Stimulated activated CD8-positive, alpha-beta memory T cell treated with anti-CD3 and anti-CD28 coated beads, Interleukin-7, amount 100 ng/mL, for 4 hours (primary cell): ENCODE measurements around the gene NUP58.
"Not testable (repeated sequence)": the region's sequence is repeated elsewhere in the genome, so short reads cannot be mapped to it uniquely, and the experiment has no call there.

Source experiments
- DNase-seq, 2 donors: peaks; one replicate each; pipeline ENCODE4 v3.0.0-alpha.2; 2020; ENCODE audit warnings: low read depth in 2 of 2

The NUP58 gene

DNA sequence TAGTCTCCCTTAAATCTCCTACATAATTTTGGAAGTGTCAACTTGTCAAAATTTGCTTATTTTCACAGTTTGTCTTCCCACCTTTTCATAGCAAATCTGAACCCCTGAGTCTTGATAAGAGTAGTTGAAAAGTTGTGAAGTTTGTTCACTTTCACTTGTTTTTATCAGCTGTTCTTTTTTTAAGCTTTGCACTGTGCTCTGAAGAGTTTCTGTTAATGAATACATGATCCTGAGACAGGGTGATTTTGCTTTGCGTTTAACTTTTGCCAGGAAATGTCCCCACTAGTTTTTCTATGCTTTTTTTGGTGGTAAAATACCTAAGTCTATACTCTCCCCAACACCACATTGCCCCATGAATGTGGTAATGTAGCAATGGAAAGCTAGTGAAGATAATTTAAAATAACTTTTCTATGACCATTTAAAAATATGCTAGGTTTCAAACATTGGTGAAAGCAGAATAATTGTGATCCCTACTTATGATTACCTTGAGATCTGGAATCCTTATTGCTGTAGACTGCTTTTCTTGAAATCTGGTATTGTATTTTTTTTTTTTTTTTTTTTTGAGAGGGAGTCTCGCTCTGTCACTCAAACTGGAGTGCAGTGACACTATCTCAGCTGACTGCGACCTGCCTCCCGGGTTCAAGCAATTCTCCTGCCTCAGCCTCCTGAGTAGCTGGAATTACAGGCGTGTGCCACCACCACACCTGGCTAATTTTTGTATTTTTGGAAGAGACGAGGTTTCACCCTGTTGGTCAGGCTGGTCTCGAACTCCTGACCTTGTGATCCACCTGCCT lies 5.4 kb downstream of the NUP58 start:
- no peak for DNase-seq

DNA sequence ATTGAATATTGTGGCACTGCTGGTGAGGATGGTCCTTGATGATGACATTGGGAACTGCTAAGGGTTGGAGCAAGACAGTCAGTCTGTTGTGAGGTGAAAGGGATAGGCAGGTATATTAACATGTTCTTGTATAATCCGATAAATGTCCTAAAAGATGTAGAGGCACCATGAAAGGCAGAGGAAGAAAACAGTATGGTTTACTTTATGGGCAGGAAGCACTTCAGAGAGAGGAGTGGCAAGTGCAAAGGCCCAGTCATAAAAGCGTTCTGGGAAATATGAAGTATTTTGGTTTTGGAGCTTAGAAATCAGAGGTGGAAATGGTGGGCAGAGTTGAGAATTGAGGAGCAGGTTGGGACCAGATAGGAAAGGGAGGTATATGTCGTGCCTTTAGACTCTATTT lies 9.5 kb downstream of the NUP58 start:
- no peak for DNase-seq

DNA sequence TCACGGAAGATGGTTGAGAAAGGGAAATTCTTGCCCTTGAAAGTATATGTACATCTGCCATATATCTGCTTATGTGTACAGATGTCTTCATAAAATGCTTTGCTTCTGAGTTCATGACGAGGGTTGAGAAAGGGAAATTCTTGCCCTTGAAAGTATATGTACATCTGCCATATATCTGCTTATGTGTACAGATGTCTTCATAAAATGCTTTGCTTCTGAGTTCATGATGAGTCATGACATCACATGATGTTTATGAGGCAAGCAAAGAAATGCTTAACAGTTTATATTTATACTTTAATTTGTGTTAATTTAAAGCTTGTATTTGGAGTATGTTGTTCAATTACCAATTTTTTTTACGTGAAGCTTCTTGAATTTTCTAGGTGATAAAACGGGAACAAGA lies 17.5 kb downstream of the NUP58 start:
- not testable (repeated sequence) for DNase-seq

DNA sequence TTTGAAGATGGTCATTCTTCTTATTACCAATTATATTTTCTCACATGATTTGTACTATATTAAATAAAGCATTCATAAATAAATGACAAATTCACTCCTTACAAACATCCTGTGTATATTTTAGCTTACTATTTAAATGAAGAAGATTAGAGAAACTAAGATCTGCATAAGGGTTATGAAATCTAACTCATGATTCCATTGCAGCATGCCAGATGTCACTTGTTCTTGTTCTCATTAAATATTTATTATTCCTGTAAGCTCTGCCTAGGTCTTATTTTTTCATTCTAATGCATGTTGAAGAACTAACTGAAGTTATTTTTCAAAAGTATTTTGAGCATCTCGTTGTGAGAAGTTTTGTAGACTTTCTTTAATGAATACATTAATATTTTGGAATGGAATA lies 18.3 kb downstream of the NUP58 start:
- DNase-seq: no peak

DNA sequence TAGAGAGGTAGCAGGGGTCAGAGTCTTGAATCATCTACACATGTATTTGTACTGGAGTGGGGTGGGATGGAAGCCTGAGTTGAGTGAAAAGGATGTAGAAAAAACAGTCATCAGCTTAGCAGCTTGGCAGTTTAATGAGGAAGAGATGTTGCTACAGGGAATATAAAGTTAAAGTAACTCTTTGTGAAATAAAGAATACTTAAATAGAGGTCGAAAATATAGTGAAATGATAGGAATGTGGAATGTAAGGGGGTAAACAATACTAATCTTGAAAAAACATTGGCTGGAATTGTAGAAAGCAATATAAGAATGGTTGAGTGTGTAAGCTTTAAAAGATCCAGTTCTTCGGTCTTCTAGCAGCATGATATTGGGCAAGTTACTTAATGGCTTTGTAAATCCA lies 22.7 kb downstream of the NUP58 start:
- DNase-seq: no peak

DNA sequence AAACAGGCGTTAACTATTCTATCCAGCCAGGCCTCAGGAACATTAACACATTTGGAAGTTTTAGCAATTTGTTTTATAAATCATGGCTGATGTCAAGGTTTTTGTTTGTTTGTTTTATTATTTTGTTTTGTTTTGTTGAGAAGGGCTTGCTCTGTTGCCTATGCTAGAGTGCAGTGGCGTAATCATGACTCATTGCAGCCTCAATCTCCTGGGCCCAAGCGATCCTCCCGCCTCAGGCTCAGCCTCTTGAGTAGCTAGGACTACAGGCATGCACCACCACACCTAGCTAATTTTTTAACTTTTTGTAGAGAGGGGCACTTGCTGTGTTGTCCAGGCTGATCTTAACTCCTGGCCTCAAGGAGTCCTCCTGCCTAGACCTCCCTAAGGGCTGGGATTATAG lies 28.3 kb downstream of the NUP58 start:
- DNase-seq: no peak

DNA sequence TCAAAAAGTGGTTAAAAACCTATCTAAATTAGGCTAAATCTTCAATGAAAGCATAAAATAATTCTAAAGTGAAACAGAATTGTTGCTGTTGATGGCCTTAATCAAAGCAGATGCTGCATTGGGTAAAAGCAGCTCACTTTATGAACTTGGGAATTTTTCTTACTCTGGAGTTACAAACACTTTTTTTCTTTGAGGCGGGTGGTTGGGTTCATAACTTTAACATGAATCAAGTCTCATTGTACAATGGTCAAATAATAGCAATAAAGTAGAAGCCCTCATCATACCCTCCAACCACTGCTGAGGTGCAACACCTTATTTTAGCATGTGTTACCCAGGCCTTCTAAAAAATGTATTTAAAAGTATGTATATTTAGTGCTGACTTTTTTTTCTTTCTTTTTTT lies 29.1 kb downstream of the NUP58 start:
- no peak for DNase-seq

DNA sequence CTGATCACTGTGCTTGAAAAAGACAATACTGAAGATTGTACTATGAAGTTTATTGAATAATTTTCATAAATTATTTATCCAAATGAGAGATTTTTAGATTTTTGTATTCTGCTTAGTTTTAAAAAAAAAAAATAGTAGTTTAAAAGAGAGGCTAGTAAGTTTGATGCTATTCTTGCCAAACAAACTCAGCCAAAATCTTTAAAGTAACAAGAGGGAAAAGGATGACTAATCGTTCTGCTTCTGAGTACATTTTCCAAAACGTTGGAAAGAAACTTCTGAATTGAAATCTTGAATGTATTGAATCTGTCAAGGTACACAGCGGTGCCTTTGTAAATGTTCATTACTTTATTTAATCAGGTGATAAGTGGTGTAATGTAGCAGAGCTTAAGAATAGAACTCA lies 34.4 kb downstream of the NUP58 start:
- DNase-seq: no peak

DNA sequence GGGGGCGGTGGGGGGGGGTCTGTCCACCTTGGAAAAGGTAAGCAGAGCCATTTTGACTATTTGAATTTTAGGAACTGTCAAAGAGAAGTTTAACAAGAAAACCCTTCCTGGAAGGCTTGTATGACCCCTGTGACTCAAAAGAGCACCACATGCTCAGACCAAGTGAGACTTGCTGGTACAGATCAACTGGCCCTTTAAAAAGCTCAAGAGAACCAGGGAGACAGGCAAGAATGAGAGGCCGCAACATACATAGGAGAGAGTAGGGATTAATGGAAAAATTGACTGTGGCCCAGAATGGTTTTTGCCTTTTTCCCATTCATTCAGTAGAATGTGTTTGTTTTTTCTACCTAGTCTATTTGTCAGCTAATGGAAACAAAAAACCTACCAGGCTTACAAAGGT lies 44.2 kb downstream of the NUP58 start:
- no peak for DNase-seq

DNA sequence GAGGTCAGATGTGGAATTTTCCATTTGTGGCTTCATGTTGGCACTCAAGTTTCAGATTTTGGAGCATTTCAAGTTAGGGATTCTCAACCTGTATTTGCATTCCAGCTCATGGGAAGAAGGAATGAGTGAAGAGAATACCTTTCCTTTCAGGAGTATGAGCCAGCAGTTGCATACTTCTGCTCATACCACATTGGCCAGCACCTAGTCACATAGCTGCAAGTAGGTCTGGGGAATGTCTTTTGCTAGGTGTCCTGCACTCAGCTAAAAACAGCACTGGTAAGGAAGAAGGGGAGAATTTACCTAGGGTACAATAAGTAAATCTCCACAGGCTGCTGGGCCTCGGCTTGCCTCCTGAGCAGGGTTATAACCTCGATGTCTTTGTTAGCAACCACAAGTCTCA lies 45.7 kb downstream of the NUP58 start:
- no peak for DNase-seq

DNA sequence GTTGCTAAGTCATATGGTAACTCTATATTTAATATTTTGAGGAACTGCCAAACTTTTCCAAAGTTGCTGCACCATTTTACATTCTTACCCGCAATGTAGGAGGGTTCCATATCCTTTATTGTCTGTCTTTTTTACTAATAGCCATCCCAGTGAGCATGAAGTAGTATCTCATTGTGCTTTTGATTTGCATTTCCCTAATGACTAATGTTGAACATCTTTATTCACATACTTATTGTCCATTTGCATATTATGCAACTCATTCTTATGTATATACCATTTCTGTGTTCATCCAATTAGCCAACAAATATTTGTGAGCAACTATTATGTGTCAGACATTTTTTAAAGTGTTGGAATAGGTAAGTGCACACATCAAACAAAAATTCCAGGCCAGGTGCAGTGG lies 50.0 kb downstream of the NUP58 start:
- no peak for DNase-seq

DNA sequence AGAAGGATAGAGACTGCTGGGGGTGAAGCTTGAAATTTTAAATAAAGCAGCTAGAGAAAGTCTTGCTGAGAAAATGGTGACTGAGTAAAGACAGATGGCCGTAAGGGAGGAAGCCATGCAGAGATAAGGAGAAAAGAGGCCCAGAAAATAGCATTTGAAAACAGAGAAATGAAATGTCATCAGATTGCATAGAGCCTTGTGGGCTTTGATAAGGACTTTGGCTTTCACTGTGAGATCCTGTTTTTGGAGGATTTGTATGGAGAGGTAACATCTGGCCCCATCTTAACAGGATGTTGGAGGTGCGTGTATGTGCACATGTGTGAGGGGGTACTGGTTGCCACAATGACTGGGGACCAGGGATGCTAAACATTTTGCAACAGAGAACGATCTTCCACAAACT lies 50.8 kb downstream of the NUP58 start:
- no peak for DNase-seq

DNA sequence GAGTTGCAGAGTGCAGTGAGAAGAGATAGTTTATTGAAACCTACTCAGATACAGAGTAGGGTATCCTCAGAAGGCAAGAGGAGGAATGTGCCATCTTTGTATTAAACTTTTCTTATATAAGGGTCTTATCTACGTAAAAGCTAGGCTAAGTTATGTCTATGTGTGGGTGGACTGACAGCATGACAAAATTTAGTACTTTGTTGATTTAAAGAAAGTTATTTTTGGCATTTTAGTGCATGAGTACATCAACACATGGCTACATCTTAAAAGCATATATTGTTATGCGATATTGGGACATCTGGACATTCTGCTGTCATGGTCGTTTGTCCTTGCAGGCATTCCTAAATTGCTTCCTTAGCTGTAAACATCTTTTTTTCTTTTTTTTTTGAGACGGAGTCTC lies 51.4 kb downstream of the NUP58 start:
- no peak for DNase-seq

DNA sequence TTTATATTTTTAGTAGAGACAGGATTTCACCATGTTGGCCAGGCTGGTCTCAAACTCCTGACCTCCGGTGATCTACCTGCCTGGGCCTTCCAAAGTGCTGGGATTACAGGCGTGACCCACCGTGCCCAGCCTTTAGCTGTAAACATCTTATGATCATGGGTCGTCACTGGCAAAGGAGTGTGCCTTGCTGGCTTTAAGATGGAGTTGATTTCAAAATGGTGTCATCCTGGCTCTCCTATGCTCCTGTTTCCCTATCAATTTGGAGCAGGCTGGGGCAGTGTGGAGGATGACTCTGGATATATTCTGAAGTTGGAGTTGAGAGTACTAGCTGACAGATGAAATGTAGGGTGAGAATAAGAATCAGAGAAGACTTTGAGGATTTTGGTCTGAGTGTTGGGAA lies 51.9 kb downstream of the NUP58 start:
- DNase-seq: no peak

DNA sequence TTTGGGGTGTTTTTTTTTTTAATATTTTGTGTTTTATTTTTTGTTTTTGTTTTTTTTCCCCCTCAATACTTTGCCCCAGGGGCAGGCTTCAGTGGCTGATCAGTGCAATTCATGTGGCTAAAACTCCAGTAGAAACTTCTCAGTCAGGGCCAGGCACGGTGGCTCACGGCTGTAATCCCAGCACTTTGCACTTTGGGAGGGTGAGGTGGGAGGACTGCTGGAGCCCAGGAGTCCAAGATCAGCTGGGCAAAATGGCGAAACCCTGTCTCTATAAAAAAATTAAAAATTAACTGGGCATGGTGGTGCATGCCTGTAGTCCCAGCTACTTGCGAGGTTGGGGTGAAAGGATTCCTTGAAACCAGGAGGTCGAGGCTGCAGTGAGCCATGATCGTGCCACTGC lies 53.0 kb downstream of the NUP58 start:
- no peak for DNase-seq

DNA sequence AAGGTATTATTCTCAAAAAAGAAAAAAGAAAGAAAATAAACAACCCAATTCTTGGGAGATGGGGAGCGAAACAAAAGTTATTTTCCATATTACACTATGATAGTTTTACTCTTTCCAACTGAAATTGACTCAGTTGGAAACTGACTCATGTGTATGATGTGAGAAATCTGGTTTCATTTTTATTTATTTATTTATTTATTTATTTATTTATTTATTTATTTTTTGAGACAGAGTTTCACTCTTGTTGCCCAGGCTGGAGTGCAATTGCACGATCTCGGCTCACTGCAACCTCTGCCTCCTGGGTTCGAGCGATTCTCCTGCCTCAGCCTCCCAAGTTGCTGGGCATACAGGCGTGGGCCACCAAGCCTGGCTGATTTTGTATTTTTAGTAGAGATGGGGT lies 59.0 kb downstream of the NUP58 start:
- not testable (repeated sequence) for DNase-seq

DNA sequence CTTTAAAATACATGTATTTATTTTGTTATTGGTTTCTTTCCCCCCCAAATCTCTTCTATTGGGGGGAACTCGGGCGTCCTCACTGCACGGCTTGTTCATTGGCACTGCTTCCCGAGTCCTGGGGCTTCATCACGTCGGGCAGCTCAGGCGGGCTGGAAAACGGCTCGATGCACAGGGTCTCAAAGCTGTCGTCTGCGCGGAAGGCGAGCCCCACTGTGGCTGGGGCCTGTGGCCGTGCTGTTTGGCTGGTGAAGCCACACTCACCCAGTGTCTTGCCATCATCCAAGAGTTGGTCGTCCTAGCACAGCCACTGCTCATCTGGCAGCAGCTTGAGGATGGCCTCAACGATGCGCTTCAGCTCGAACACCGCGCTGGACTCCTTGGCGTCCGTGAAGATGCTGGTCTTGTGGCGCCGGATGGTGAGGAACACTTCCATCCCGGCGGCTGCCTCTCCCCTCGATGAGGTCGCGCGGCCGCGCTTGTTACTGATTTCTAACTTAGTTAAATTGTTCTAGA lies 64.4 kb downstream of the NUP58 start:
- DNase-seq: no peak

DNA sequence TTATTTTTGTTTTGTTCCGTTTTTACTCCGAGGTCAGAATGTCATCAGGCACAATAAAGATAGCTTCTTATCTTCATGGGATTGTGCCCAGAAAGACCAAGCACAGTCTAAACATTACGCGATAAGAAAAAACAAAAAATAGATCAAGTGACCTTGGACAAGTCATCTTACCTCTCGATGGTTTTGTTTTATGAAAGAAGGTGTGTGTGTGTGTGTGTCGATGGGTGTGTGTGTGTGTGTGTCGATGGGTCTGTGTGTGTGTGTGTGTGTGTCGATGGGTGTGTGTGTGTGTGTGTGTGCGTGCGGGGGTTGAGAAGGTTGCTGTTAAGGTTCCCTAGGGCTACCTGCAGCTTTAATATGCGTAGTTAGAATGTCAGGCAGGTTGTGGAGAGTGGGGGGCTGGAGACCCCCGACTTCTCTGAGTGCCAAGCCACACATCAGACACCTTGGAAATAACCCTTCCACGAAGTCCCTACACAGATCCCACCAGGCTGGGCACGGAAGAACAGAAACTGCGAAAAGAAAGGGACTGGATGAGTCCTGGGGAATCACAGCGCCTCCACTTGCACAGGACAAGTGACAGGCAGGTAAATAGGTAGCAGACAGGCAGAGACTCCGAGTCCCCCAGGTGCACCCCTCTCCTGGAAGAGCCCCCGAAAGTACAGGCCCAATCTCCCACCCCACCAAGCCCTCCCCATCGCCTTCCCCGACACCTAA lies 69.9 kb downstream of the NUP58 start:
- DNase-seq: no peak

DNA sequence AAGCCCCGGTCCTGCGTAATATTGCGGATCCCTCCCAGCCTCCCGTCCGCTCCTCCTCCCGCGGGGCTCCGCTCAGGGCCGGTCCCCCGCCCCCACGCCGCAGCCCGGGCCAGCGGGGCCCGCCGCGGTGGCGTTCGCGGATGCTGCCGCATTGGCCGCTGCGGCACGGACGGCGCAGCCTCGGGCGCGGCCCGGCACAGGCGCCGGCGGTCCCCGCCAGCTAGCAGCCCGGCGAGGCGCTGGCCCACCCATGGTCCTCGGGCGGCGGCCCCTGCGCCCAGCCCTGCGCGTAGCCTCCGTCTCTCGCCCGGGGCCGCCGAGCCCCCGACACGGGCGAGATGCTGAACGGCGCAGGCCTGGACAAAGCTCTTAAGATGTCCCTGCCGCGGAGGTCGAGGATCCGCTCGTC lies 70.5 kb downstream of the NUP58 start, which contains the start of gene ATP8A2:
Gene ATP8A2 (plus strand): TSS at position 100 of the 409 bp plus-strand sequence. CDS start 239 bp downstream, at position 339.
- DNase-seq: no peak

DNA sequence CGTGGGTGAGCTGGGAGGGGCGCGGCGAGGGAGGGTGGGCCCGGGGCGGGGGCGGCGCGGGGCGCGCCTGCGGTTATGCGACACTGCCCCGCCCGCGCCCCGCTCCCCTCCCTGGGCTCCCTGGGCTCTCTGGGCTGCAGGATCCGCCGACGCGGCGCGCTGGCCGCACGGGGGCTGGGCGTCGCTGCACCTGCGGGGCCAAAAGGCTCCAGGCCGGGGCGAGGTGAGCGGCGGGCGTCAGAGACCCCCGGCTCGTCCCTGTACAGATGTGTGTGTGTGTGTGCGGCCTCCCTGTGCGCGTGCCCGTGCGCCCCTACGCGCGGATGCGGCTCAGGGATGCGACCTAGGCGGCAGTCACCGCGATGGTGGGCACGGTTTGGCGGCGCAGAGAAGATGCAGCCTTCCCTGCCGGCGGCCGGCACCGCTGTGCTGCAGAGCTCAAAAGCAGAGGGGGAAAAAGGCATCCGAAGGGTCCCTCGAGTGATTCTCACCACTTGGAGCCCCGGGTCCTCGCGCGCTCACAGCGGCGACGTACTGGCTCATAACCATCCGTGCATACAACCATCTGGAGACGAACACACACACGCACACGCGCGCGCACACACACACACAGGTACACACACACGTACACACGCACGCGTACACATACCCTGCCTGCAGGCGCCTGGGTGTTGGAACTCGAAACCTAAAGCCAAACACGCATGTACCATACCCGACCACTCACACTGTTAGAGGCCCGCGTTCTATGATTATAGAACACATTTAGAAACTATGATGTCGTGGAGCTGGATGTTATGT lies 71.1 kb downstream of the NUP58 start:
- DNase-seq: no peak

DNA sequence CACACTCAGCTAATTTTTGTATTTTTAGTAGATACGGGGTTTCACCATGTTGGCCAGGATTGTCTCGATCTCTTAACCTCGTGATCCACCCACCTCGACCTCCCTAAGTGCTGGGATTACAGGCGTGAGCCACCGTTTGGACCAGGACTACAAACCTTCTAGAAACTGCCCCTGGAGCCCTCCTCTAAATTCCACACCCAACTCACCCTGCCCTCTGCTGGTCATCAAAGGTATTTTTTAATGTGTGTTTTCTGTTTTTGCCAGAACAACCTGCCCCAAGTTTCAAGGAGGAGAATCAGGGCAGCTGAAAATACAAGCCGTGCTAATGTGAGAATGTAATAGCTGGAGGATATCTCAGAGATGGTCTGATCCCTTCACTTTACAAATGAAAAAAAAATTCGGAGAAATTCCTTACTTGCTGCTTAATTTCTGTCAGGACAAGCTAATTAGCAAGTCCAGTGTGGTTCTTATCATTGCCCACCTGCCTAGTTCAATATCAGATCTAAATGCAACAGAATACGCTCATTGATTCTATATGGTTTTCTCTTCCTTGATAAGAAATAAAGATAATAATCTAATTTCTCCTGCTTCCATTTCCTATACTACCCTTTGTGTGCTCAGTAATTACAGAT lies 74.4 kb downstream of the NUP58 start:
- peak in 1 of 2 donors; percentile 1 for DNase-seq
